ENCODE results near the gene ARL16. TPM values are rescaled to one million over a fixed set of nuclear protein-coding genes. Genes with fewer than 3 reads are reported as not detected.

Gene ARL16
- total and polyA plus RNA-seq, 2 of the 4 experiments (the other 2 are of a cell fraction), result 51.1 to 77.9 TPM

- H3K14ac ChIP-seq (replicated peaks; ENCODE audit: low read depth, low read length), result no peak overlapping the region
- no peak overlapping the region for H3K56ac ChIP-seq (ENCODE audit: extremely low read depth, insufficient read depth, low read length)
- no peaks in the 10 kb centered on the region for H3K9me3 ChIP-seq (ENCODE audit: control insufficient read depth, insufficient read depth, low read length)
- H3K36me3 ChIP-seq (ENCODE audit: control insufficient read depth, insufficient read depth, low read length), result peaks cover 92% of the 10 kb centered on the region
- no peak overlapping the region for H2AK5ac ChIP-seq (ENCODE audit: low read depth, low read length)
- H3K27ac ChIP-seq (ENCODE audit: insufficient read depth, low read length), result no peak overlapping the region
- H3K9ac ChIP-seq (ENCODE audit: low read depth, low read length), result no peak overlapping the region
- no peaks in the 10 kb centered on the region; the same call in 1 of the 2 replicates for H3K9me1 ChIP-seq (ENCODE audit: insufficient read depth, low read length)
- no TSS peak for BruUV-seq (replicated peaks)
- CTCF ChIA-PET, result no interaction called here
- H2BK120ac ChIP-seq (ENCODE audit: low read depth, low read length), result no peak overlapping the region
- H3K4me2 ChIP-seq (ENCODE audit: low read depth, low read length), result no peak overlapping the region
- no peak for DNase-seq
- H4K20me1 ChIP-seq (ENCODE audit: insufficient read depth, low read length), result peaks cover 87% of the 10 kb centered on the region
- no peak overlapping the region for H2AK9ac ChIP-seq (replicated peaks; ENCODE audit: low read depth, low read length, poor library complexity)
- H3K79me1 ChIP-seq (ENCODE audit: low read depth in 1 of 2, low read length in 2 of 2), result peaks cover 10 to 51% of the 10 kb centered on the region in 2 experiments
- H4K8ac ChIP-seq (ENCODE audit: low read depth in 2 of 2, low read length in 2 of 2), result no peak overlapping the region
- 85% methylated on average over 4 of the region's 17 CpGs; no CpG with 5 or more reads in 1 of the 2 experiments for WGBS, 2 experiments (ENCODE audit: extremely low coverage in 2 of 2, insufficient read length in 1 of 2)
- H2AFZ ChIP-seq (replicated peaks; ENCODE audit: low read length, poor library complexity), result no peak overlapping the region
- H3K4me3 ChIP-seq (ENCODE audit: insufficient read depth, low read depth, low read length), result no peak overlapping the region
- H3K4ac ChIP-seq (ENCODE audit: low read depth, low read length), result no peak overlapping the region
- no peak overlapping the region for H2BK20ac ChIP-seq (ENCODE audit: low read depth, low read length)
- dilution Hi-C loops (cut with HindIII; ENCODE audit: low sequenced_read_pairs, unreplicated experiment) (no loop called here), intact Hi-C loops (cut with micrococcal nuclease) (no loop called here), in situ Hi-C loops (cut with MboI; ENCODE audit: low sequenced_read_pairs) (no loop called here)
- no peaks in the 10 kb centered on the region for H3K27me3 ChIP-seq (ENCODE audit: control insufficient read depth, insufficient read depth, low read length)
- ATAC-seq (ENCODE audit: low read depth), result no peak
- no peak overlapping the region for H2BK5ac ChIP-seq (ENCODE audit: low read depth, low read length, poor library complexity, severe bottlenecking)
- H3K23ac ChIP-seq (ENCODE audit: low read depth, low read length), result no peak overlapping the region
- H3K18ac ChIP-seq (ENCODE audit: low read depth, low read length), result no peak overlapping the region
- no peak overlapping the region for H2BK15ac ChIP-seq (ENCODE audit: low read depth, low read length)
- peaks cover under 1% of the 10 kb centered on the region for H3K4me1 ChIP-seq (ENCODE audit: control insufficient read depth, insufficient read depth, low read length)
- no peak for TF ChIP-seq RAD21 (IDR thresholded peaks at IDR 0.05; ENCODE audit: low read length)
- no peak for TF ChIP-seq SMC3 (IDR thresholded peaks at IDR 0.05; ENCODE audit: low read depth, low read length)
- TF ChIP-seq MAZ (IDR thresholded peaks at IDR 0.05; ENCODE audit: borderline replicate concordance, low read depth, low read length), result no peak
- H4K5ac ChIP-seq (ENCODE audit: low read depth, low read length), result no peak overlapping the region
- no peak overlapping the region for H4K91ac ChIP-seq (ENCODE audit: insufficient read depth, low read depth, low read length)
- POLR2A ChIA-PET (ENCODE audit: unreplicated experiment), result no interaction called here
Observed at GRCh38 chr17:81690549-81690948, 7.0 kb upstream of the ARL16 start.

Data from IMR-90 (cell line).